NCI-H2171 (cell line): ENCODE measurements around the gene ITCH.
"Not testable (repeated sequence)": the region's sequence is repeated elsewhere in the genome, so short reads cannot be mapped to it uniquely, and the experiment has no call there.

Source experiments
- DNase-seq: peaks from one replicate; lab custom pipeline; 2025; lab: John Stamatoyannopoulos, UW

The ITCH gene

DNA sequence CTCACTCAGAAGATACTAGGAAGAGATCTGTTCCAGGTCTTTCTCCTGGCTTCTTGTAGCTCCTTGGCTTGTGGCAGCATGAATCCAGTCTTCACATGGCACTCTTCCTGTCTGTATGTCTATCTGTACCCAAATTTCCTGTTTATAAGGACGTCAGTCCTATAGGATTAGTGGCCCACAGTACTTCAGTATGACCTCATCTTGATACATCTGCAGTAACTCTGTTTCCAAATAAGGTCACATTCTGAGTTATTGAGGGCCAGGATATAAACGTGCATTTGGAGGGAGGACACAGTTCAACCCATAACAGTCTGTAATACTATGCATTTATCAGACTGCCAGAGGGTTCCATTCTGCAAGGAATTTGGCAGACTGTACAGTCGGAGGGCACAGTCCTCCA is 95.6 kb downstream of the ITCH start:
- DNase-seq: no peak

DNA sequence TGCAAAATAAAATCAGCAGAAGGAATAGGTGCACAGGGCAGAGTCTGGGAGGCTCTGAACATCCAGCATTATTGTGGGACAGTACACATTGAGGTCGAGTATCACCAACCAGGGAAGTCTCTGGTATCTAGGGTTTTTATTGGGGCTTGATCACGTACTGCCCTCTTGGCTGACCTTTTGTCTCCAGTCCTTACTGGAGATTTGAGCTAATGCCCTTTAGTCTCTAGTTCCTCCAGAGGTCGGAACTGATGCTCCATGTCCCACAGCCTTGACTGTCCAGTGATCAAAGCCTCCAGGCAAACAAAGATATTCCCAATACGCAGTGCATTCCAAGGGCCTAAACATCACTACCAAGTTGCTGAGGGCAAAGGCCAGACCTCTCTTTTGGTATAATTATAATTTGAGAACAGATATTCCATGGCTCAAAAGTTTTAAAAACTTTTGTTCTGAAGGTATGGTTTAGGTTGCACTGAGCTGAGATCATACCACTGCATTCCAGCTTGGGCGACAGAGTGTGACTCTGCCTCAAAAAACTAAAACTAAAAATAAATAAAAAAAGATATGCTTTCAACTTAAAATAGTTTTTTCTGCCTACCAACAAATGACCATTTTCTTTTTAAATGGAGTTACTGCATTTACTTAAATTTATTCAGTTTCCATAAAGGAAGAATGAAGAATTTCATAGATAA is 96.3 kb downstream of the ITCH start:
- DNase-seq: no peak

DNA sequence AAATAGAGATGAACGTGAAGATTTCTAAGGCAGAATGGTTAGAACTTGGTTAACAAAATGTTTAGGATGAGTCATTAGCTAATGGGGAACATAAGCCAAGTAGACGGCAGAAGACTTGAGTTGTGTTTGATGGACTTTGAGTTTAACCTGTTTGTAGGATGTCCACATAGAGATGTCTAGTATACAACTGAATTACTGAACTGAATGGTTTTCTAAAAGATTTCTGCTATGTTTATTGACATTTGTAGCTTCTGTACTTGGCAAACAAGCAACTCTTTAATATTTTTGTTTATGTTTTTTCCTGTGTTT is 98.7 kb downstream of the ITCH start:
- no peak for DNase-seq

DNA sequence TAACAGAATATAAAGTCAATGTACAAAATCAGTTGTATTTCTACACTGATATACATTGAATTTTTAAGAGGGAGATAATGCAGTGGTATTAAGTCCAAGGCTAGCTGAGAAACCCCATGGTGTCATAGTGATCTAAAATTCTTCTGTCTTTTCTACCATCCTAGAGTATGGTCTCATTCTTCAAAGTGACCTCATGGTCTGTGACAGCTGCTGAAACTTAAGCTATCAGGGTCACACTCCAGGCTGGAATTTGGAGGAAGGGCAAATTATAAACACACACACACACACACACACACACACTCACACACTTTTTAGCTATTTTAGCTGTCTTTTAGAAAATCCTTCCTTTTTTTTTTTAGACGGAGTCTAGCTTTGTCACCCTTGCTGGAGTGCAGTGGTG is 105.9 kb downstream of the ITCH start:
- DNase-seq: no peak

DNA sequence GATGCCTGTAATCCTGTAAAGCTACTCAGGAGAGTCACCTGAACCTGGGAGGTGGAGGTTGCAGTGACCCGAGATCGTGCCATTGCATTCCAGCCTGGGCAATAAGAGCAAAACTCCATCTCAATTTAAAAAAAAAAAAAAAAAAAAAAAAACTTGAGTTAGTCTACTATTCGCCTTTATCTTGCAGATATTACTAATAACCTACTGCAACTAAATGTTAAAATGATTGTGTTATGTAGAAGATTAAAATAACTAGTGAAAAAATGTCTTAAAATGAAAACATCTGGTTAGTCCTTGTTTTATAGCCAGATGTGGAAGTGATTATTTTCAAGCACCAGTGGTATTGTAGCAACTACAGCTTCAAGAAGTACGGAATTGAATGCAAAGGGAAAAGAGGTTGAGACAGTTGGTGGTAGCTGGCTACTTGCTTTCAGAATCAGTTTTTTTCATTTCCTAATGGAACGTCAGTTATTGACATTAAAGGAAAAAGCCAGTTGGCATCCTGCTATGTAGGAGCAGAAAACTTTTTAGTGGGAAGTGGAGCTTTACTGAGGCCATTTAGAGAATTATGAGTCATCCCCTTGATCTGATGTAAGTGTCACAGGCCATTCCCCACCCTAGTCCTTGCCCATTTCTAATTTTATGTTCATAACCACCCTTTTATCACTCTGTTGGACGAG is 109.3 kb downstream of the ITCH start:
- no peak for DNase-seq

DNA sequence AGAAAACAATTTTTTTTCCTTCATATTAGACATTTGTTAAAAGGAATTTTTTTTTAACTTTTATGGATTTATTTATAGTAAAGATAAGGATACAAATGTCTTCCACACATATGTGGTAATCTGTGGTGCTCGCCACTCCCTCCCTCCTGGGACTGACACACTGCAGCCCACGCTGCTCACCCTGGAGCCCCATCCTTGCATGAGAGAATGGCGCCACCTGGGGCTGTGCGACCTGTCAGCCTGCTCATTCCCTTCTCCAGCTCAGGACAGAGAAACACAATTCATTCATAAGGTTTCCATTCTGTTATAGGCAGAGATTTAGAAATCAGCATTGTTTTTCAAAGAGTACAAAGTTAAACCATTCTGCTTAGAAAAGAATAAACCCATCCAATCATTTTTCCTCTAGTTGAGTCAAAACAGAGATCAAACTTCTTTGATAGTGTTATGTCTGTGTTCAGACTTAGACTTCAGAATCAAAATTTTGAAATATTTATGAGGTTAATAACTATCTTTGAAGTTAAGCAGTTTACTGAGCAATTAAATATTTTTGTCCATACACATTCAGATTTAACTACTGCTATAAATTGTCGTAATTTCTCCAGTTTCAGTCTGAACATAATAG is 110.3 kb downstream of the ITCH start:
- peak; percentile 27 for DNase-seq

DNA sequence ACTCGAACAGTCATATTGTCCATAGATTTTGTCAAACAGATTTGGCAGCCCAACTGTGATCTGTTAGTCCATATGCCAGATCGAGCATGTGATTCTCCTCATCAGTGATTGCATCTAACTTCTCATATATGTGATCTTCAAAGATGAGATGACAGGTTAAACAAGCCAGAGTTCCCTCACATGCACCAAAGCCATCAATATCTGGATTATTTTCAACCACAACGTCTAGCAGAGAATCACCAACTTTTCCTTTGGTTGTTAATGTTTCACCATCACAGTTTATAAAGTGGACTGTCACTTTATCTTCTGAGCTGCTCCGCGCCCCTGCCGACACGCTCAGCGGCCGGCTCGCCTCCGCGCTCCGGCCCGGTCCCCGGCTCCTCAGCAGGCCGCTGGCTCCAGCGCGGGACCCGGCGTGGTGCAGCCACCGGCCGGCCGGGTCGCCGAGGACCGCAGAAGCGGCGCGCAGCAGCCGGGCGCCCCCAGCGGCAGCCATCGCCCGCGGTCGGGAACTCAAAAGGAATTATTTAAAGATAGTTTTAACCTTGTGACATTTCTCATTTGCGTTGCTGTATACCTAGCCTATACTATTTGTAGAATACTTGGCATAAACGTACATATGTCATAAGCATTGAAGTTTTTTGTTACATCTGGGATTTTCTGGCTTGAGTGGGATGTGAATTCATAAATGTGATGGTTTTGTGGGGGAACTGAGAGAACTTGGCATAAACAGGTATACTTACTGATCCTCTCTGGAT is 113.1 kb downstream of the ITCH start:
- no peak for DNase-seq

DNA sequence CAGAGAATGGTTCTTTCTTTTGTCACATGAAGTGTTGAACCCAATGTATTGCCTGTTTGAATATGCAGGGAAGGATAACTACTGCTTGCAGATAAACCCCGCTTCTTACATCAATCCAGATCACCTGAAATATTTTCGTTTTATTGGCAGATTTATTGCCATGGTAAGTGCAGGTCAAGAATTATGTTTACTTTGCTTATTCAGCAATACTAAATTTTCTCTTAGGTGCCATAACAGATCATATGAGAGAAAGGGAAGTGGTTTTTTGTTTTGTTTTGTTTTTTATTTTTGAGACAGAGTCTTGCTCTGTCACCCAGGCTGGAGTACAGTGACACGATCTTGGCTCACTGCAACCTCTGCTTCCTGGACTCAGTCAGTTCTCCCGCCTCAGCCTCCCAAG is 116.6 kb downstream of the ITCH start:
- DNase-seq: no peak

DNA sequence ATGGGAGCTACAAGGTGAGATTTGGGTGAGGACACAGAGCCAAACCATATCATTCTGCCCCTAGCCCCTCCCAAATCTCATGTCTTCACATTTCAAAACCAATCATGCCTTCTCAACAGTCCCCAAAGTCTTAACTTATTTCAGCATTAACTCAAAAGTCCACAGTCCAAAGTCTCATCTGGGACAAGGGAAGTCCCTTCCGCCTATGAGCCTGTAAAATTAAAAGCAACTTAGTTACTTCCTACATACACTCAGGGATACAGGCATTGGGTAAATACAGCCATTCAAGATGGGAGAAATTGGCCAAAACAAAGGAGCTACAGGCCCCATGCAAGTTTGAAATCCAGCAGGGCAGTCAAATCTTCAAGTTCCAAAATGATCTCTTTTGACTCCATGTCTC is 119.1 kb downstream of the ITCH start:
- DNase-seq: not testable (repeated sequence)

DNA sequence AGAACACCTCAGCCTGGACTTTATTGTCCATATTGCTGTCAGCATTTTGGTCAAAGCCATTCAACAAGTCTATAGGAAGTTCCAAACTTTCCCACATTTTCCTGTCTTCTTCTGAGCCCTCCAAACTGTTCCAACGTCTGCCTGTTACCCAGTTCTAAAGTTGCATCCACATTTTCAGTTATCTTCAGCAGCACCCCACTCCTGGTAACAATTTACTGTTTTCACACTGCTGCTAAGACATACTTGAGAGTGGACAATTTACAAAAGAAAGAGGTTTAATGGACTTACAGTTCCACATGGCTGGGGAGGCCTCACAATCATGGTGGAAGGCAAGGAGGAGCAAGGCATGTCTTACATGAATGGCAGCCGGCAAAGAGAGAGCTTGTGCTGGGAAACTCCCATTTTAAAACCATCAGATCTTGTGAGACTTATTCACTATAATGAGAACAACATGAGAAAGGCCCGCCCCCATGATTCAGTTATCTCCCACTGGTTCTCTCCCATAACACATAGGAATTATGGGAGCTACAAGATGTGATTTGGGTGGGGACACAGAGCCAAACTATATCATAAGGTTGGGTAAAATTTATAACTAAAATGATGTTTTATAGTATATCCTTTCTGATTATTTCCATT is 120.6 kb downstream of the ITCH start:
- not testable (repeated sequence) for DNase-seq

DNA sequence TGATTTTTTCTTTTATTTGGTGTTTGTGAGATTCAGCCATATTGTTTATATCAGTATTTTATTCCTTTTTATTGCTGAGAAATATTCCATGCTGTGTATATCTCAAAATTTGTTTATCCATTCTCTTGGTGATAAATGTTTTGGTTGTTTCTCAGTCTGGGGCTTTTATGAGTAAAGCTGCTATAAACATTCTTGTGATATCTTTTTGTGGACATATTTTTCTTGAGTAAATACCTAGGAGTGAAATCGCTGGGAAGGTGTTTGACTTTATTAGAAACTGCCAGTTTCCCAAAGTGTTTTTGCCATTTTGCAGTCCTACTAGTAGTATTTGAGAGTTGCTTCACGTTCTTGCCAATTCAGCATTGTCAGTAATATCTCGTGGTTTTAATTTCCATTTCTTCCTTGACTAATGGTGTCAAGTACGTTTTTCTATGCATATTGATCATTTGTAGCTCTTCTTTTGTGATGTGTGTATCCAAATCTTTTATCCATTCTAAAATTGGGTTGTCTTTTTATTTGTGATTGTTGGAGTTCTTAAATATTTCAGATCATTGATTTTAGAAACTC is 122.1 kb downstream of the ITCH start:
- no peak for DNase-seq

DNA sequence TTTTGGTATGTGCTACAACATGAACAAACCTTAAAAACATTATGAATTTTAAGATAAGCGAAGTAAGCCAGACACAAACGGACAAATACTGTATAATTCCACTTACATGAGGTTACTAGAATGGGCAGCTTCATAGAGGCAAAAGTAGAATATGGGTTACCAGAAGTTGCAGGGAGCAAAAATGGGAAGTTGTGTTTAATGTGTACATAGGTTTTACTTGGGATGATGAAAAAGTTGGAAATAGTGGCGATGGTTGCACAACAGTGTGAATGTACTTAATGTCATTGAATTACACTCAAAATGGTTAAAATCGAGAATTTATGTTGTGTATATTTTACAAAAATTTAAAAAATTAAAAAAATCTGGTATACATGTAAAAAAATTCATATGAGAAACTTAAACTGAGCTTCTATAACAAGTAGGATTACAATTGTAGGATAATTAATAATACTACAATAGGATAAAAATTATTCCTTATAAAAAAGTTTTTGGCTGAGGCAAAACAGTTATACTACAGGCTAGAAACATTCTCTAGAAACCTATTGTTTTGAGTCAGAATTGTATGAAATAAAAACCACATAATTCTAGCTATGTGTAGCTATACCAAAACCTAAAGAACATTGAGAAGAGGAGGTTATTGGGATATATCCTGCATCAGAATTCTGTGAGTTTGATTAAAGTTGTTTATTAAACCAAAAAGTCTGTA is 128.3 kb downstream of the ITCH start:
- DNase-seq: no peak

DNA sequence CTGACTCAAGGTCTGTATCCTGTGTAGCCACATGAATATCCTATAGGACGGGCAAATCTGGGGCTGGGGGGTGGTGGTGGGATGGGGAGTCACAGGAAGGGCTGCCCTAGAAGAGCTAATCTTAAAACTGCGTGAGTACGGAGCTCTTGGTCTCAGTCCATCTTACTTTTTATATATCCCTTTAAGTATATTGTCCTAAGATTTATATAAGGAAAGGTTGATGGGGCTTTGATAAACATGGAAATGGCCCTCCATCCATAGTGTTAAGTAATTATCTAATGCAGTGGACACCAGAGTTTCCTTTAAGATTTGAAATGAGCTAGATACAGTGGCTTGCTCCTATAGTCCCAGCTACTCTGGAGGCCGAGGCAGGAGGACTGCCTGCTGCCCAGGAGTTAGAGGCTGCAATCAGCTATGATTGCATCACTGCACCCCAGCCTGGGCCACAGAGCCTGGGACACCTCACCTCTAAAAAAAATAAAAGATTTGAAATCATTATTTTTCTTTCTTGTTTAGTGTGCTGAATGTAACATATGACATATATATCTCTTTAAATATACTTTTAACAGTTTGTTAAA is 128.9 kb downstream of the ITCH start:
- no peak for DNase-seq

DNA sequence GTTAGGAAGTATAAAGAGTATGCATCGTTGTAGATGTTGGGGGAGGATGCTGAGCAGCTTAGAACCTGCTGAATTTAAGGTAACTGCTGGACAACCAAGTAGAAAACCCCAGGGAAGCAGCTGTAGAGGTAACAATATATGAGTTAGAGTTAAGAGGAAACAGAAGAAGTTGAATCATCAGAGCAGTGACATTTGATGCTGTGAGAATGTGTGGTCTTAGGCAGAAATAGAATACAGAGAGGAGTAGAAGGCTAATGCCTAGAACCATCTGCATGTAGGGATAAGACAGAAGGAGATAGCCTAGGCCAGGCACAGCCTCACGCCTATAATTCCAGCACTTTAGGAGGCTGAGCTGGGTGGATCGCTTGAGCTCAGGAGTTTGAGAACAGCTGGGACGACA is 130.6 kb downstream of the ITCH start:
- DNase-seq: no peak

DNA sequence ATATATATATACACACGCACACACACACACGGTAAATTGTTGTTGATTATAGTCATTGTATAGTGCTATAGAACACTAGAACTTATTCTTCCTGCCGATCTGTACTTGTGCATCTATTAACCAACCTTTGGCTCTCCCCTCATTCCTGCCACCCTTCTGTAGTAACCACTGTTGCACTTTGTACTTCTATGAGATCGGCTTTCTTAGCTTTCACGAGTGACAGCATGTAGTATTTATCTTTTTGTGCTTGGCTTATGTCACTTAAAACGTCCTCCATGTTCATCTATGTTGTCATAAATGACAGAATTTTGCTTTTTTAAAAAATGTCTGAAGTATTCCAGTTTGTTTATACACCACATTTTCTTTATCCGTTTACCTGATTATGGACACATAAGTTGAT is 132.2 kb downstream of the ITCH start:
- no peak for DNase-seq

DNA sequence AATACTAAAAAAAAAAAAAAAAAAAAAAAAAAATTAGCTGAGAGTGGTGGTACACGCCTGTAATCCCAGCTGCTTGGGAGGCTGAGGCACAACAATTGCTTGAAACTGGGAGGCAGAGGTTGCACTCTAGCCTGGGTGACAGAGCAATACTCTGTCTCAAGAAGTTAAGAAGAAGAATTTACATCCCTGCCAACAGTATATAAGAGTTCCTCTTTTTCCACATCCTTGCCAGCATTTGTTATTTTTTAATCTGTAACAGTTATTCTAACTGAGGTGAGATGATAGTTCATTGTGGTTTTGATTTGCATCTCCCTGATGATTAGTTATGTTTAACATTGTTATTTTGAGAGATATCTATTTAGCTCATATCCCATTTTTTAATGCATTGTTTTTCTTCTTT is 132.8 kb downstream of the ITCH start:
- no peak for DNase-seq

DNA sequence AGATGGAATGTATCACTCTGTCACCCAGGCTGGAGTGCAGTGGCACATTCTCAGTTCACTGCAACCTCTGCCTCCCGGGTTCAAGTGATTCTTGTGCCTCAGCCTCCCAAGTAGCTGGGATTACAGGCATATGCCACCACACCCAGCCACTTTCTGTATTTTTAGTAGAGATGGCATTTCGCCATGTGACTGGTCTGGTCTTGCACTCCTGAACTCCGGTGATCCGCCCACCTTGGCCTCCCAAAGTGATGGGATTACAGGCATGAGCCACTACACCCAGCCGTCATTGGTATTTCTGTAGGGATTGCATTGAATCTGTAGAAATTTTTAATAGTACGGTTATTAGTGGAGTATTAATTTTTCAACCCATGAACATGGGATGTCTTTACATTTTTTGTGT is 134.5 kb downstream of the ITCH start:
- DNase-seq: not testable (repeated sequence)

DNA sequence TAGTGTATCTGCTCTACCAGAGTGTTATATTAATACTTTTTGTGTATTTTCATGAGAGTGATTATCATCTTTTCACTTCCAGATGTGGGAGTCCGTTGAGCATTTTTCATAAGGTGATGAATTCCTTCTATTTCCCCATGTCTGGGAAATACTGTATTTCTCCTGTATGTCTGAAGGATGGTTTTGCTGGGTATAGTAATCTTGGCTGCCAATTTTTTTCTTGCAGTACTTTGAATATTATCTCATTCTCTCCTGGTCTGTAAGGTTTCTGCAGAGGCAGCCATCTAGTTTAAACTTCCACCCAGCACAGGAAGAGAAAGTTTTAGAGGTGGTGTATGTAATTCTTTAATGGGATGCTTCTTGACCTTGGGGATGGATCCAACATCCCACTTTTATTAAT is 137.8 kb downstream of the ITCH start:
- no peak for DNase-seq

DNA sequence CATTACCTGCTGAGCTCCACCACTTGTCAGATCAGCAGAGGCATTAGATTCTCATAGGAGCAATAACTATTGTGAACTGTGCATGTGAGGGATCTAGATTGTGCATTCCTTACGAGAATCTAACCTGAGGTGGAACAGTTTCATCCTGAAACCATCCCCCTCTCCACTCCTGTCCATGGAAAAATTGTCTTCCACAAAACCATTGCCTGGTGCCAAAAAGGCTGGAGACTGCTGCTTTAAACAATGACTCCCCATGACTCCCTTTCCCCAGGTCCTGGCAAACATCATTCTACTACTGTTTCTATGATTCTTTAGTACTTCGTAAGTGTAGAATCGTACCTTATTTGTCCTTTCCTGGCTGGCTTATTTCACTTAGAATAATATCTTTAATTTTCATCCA is 143.4 kb downstream of the ITCH start:
- DNase-seq: no peak

DNA sequence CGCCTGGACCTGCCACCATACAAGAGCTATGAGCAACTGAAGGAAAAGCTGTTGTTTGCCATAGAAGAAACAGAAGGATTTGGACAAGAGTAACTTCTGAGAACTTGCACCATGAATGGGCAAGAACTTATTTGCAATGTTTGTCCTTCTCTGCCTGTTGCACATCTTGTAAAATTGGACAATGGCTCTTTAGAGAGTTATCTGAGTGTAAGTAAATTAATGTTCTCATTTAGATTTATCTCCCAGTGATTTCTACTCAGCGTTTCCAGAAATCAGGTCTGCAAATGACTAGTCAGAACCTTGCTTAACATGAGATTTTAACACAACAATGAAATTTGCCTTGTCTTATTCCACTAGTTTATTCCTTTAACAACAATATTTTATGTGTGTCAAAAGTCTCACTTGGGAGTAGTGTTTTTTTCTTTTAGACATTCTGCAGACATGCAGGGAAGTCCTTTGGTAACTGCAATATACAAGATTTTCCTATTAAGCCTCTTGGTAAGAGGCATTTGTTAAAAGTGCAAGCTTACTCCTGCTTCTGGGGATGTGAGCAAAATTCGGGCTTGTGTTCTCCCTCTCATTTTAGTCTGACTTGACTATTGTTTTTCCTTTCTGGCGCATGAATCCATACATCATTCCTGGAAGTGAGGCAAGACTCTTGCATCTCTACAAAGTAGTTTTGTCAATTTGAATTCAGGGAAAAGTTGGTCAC is 144.8 kb downstream of the ITCH start:
- DNase-seq: no peak

DNA sequence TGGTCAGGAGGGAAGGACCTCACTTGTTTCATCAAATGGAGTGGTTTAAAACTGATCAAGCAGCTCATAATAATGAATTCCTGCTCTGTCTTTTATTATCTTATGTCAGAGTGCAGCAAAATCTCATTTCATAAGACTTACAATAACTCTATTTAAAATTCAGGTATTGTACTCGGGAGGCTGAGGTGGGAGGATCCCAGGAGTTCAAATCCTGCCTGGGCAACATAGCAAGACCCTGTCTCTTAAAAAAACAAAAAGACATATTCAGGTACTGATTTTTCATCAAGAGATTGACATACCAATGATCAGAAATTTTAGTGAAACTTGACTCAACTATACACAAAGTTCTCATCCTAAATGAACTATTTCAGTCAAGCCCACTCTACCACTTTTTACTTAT is 147.5 kb downstream of the ITCH start:
- DNase-seq: no peak
